Cardiac septum (tissue), 1 donor: ENCODE data around the gene DNAJB6. TPM values are rescaled to one million over a fixed set of nuclear protein-coding genes. Genes with fewer than 3 reads are reported as not detected.
A peak's percentile ranks its signal among the peaks of the same experiment; 100 is the strongest.

Source experiments
- DNase-seq: peaks from one replicate; pipeline ENCODE4 v3.0.0-alpha.2; 2020; ENCODE audit warnings: low spot score
- intact Hi-C: fragments of 100-400 bp; cut with DNase I; formaldehyde crosslinking; loops from one replicate; pipeline ENCODE4 v1.14.0; 2022
- long read RNA-seq: library from polyadenylated mRNA; unstranded; transcript quantifications from one replicate; pipeline ENCODE4 v2.0.0, GENCODE V29; 2021
- total RNA-seq: library from RNA; stranded (reverse); fragmentation: NEBNext Ultra II Directional; extraction: Animal tissue kit (Norgen Biotek cat#: 25700); gene quantifications from one replicate; pipeline ENCODE4 v1.2.1, GENCODE V29; 2021
- donor health status: DM: no; HTN: no; CAD: no.

The DNAJB6 gene
- total RNA-seq, result 171 TPM
- long read RNA-seq, full-length matches to known transcripts, result 387 of 483 reads
- long read RNA-seq, partial matches to known transcripts, result 33 of 483 reads
- long read RNA-seq, other reads (novel, unspliced or antisense), result 63 of 483 reads

- DNase-seq, result peak; percentile 97
- intact Hi-C loops, result loop anchor here (5.0 kb wide), 1 partner anchor 59 kb away; no protein-coding TSS in a partner anchor
Observed at GRCh38 chr7:157336383-157337315, at the start of gene DNAJB6. Gene DNAJB6 (plus strand): TSS chr7:157337004. CDS start chr7:157358573, 21,569 bp downstream.

- intact Hi-C loops, result no loop called here
- DNase-seq, result no peak
Observed at GRCh38 chr7:157291404-157292080, 45.3 kb upstream of the DNAJB6 start.

- intact Hi-C loops, result no loop called here
- no peak for DNase-seq
Observed at GRCh38 chr7:157292258-157292657, 44.5 kb upstream of the DNAJB6 start.

GRCh38 chr7:157292770-157293412 is 43.9 kb upstream of the DNAJB6 start:
- DNase-seq, result no peak
- intact Hi-C loops, result no loop called here

GRCh38 chr7:157293413-157293788 is 43.4 kb upstream of the DNAJB6 start:
- intact Hi-C loops, result no loop called here
- no peak for DNase-seq

GRCh38 chr7:157294773-157295172 is 42.0 kb upstream of the DNAJB6 start:
- intact Hi-C loops, result no loop called here
- DNase-seq, result no peak

- no peak for DNase-seq
- intact Hi-C loops, result no loop called here
Observed at GRCh38 chr7:157295338-157295737, 41.5 kb upstream of the DNAJB6 start.

- no peak for DNase-seq
- intact Hi-C loops, result no loop called here
Observed at GRCh38 chr7:157297185-157297584, 39.6 kb upstream of the DNAJB6 start.

- intact Hi-C loops, result no loop called here
- DNase-seq, result no peak
Observed at GRCh38 chr7:157299317-157299612, 37.5 kb upstream of the DNAJB6 start.

- DNase-seq, result no peak
- intact Hi-C loops, result no loop called here
Observed at GRCh38 chr7:157299613-157300368, 37.0 kb upstream of the DNAJB6 start.

GRCh38 chr7:157300369-157300825 is 36.4 kb upstream of the DNAJB6 start:
- intact Hi-C loops, result no loop called here
- no peak for DNase-seq

GRCh38 chr7:157301610-157302120 is 35.1 kb upstream of the DNAJB6 start:
- no peak for DNase-seq
- intact Hi-C loops, result no loop called here

GRCh38 chr7:157306846-157307838 is 29.7 kb upstream of the DNAJB6 start:
- no peak for DNase-seq
- intact Hi-C loops, result no loop called here

GRCh38 chr7:157309988-157310668 is 26.7 kb upstream of the DNAJB6 start:
- DNase-seq, result no peak
- intact Hi-C loops, result no loop called here

GRCh38 chr7:157310676-157311185 is 26.1 kb upstream of the DNAJB6 start:
- DNase-seq, result no peak
- intact Hi-C loops, result no loop called here

GRCh38 chr7:157312941-157313340 is 23.9 kb upstream of the DNAJB6 start:
- DNase-seq, result no peak
- intact Hi-C loops, result no loop called here

- intact Hi-C loops, result no loop called here
- DNase-seq, result no peak
Observed at GRCh38 chr7:157313645-157314044, 23.2 kb upstream of the DNAJB6 start.
